ENCODE data around the gene CRCP.
"Not testable (repeated sequence)": the region's sequence is repeated elsewhere in the genome, so short reads cannot be mapped to it uniquely, and the experiment has no call there.

CRCP gene

GRCh38 chr7:66108410-66108809 is 6.2 kb upstream of the CRCP start:
- DNase-seq = not testable (repeated sequence)

- DNase-seq = no peak
Observed at GRCh38 chr7:66110856-66111255, 3.8 kb upstream of the CRCP start.

GRCh38 chr7:66116680-66117420 is 2.2 kb downstream of the CRCP start:
- not testable (repeated sequence) for DNase-seq

GRCh38 chr7:66118603-66119002 is 4.0 kb downstream of the CRCP start:
- no peak for DNase-seq

- no peak for DNase-seq
Observed at GRCh38 chr7:66119245-66119850, 4.7 kb downstream of the CRCP start.

- no peak for DNase-seq
Observed at GRCh38 chr7:66123175-66123528, 8.5 kb downstream of the CRCP start.

- DNase-seq = not testable (repeated sequence)
Observed at GRCh38 chr7:66124569-66124861, 9.9 kb downstream of the CRCP start.

- no peak for DNase-seq
Observed at GRCh38 chr7:66125052-66125694, 10.5 kb downstream of the CRCP start.

- not testable (repeated sequence) for DNase-seq
Observed at GRCh38 chr7:66125781-66126352, 11.2 kb downstream of the CRCP start.

GRCh38 chr7:66127172-66127571 is 12.5 kb downstream of the CRCP start:
- not testable (repeated sequence) for DNase-seq

GRCh38 chr7:66138994-66139752 is 24.5 kb downstream of the CRCP start:
- no peak for DNase-seq

- DNase-seq = no peak
Observed at GRCh38 chr7:66140924-66141323, 26.3 kb downstream of the CRCP start.

GRCh38 chr7:66142334-66142733 is 27.7 kb downstream of the CRCP start:
- no peak for DNase-seq

GRCh38 chr7:66142996-66143395 is 28.3 kb downstream of the CRCP start:
- no peak for DNase-seq

- DNase-seq = no peak
Observed at GRCh38 chr7:66143876-66144332, 29.3 kb downstream of the CRCP start.

GRCh38 chr7:66145400-66146104 is 30.9 kb downstream of the CRCP start:
- no peak for DNase-seq

GRCh38 chr7:66146701-66147100 is 32.1 kb downstream of the CRCP start:
- DNase-seq = no peak

- DNase-seq = not testable (repeated sequence)
Observed at GRCh38 chr7:66147657-66148056, 33.0 kb downstream of the CRCP start.

- DNase-seq = no peak
Observed at GRCh38 chr7:66150471-66150870, 35.8 kb downstream of the CRCP start.

- no peak for DNase-seq
Observed at GRCh38 chr7:66152371-66153191, 37.9 kb downstream of the CRCP start.

- no peak for DNase-seq
Observed at GRCh38 chr7:66153691-66154090, 39.0 kb downstream of the CRCP start.

- DNase-seq = not testable (repeated sequence)
Observed at GRCh38 chr7:66156035-66156434, 41.4 kb downstream of the CRCP start.
